Skeletal muscle cell (primary cell): ENCODE measurements around the gene FOXS1.

Experiments used
- DNase-seq: peaks from one replicate; pipeline ENCODE4 v3.0.0-alpha.2; 2010; ENCODE audit warnings: low read depth
- H3K4me3 ChIP-seq: 2 replicates; pipeline ENCODE4 v1.5.1; 2011; ENCODE audit warnings: low read depth, mild to moderate bottlenecking, control low read depth, low read length, moderate library complexity

FOXS1 gene

GRCh38 chr20:31845300-31845863 is at the start of gene FOXS1:
FOXS1 (minus strand) TSS chr20:31845604; CDS start chr20:31845542, 62 bp downstream.
- no peak for DNase-seq
- no peak within 1 kb of the TSS for H3K4me3 ChIP-seq

GRCh38 chr20:31890646-31891045 is 45.2 kb upstream of the FOXS1 start:
- H3K4me3 ChIP-seq = no peak overlapping the region
- DNase-seq = no peak

- H3K4me3 ChIP-seq = no peak overlapping the region
- DNase-seq = no peak
Observed at GRCh38 chr20:31883829-31884228, 38.4 kb upstream of the FOXS1 start.

- DNase-seq = no peak
- no peak overlapping the region for H3K4me3 ChIP-seq
Observed at GRCh38 chr20:31881945-31882344, 36.5 kb upstream of the FOXS1 start.

- DNase-seq = peak; percentile 75
- peak overlapping the region; percentile 57 for H3K4me3 ChIP-seq
Observed at GRCh38 chr20:31879143-31879987, 34.0 kb upstream of the FOXS1 start.

GRCh38 chr20:31877684-31878083 is 32.3 kb upstream of the FOXS1 start:
- H3K4me3 ChIP-seq = no peak overlapping the region

GRCh38 chr20:31875671-31876070 is 30.3 kb upstream of the FOXS1 start:
- H3K4me3 ChIP-seq = no peak overlapping the region
- no peak for DNase-seq

More at GRCh38 chr20:31877684-31878083, 32.3 kb upstream of the FOXS1 start:
- no peak for DNase-seq

GRCh38 chr20:31872406-31872805 is 27.0 kb upstream of the FOXS1 start:
- DNase-seq = no peak
- H3K4me3 ChIP-seq = no peak overlapping the region

GRCh38 chr20:31871618-31871954 is 26.2 kb upstream of the FOXS1 start:
- DNase-seq = no peak
- H3K4me3 ChIP-seq = no peak overlapping the region

- H3K4me3 ChIP-seq = peak overlapping the region; percentile 41
- DNase-seq = no peak
Observed at GRCh38 chr20:31870726-31871617, 25.6 kb upstream of the FOXS1 start.

GRCh38 chr20:31869942-31870725 is 24.7 kb upstream of the FOXS1 start, which contains the start of the genes DUSP15 and TTLL9:
DUSP15 (minus strand) TSS chr20:31870527; CDS start chr20:31870337, 190 bp downstream.
TTLL9 (plus strand) TSS chr20:31870634; CDS start chr20:31871127, 493 bp downstream.
- H3K4me3 ChIP-seq = peak within 1 kb of the TSS; percentile 41
- DNase-seq = no peak

GRCh38 chr20:31869673-31869941 is 24.2 kb upstream of the FOXS1 start:
- no peak for DNase-seq
- H3K4me3 ChIP-seq = no peak overlapping the region

GRCh38 chr20:31868853-31869672 is 23.7 kb upstream of the FOXS1 start:
- no peak for DNase-seq
- no peak overlapping the region for H3K4me3 ChIP-seq

GRCh38 chr20:31866221-31866620 is 20.8 kb upstream of the FOXS1 start:
- H3K4me3 ChIP-seq = no peak overlapping the region
- DNase-seq = no peak

- no peak for DNase-seq
- no peak overlapping the region for H3K4me3 ChIP-seq
Observed at GRCh38 chr20:31864521-31865400, 19.4 kb upstream of the FOXS1 start.

- H3K4me3 ChIP-seq = no peak overlapping the region
- no peak for DNase-seq
Observed at GRCh38 chr20:31863296-31864085, 18.1 kb upstream of the FOXS1 start.

- no peak for DNase-seq
- no peak overlapping the region for H3K4me3 ChIP-seq
Observed at GRCh38 chr20:31862506-31862905, 17.1 kb upstream of the FOXS1 start.
